Measurements from ENCODE around the gene GNS.

DNA sequence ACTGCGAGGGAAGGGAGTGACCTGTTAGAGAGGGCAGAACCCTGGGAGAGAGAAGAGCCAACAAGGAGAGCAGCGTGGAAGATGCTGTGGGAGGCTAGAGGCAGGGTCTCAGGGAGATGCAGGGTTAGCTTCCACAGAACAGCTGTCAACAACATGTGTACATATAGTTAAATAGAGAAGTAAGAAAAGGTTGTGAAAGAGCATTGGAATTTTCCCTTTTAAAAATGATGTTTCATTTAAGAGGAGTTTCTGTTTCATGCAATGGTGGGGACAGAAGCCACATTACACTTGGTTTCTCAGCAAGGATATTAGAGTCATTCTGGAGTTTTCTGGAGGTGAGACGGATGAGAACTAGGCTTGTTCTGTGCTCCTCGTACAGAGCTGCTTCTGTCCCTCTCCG lies 41.4 kb upstream of the GNS start:
- TF ChIP-seq CTCF (IDR thresholded peaks at IDR 0.05) (no peak), ZFX (IDR thresholded peaks at IDR 0.05; ENCODE audit: borderline replicate concordance) (no peak)
